Aorta (tissue), 5 donors: ENCODE data around the gene CHD3. TPM values are rescaled to one million over a fixed set of nuclear protein-coding genes. Genes with fewer than 3 reads are reported as not detected.

Source experiments
- ATAC-seq: fragments of 200-7000 bp; cut with Tn5 transposase; one replicate; pipeline ENCODE4 v1.9.1; 2022; ENCODE audit warnings: moderate library complexity; ENCODE audit not compliant: low FRiP score
- DNase-seq, 2 donors: peaks; one replicate each; pipeline ENCODE4 v3.0.0-alpha.2; 2020
- H3K27ac ChIP-seq, 2 donors: one replicate each; pipeline ENCODE4 v1.5.1; 2013; ENCODE audit warnings: low read length in 2 of 2, mild to moderate bottlenecking in 2 of 2, moderate library complexity in 2 of 2, control low read depth in 1 of 2, inconsistent platforms in 1 of 2, low read depth in 1 of 2
- H3K27me3 ChIP-seq, 2 donors: one replicate each; pipeline ENCODE4 v1.6.1; 2013; ENCODE audit warnings: control low read depth in 1 of 2, low read length in 1 of 2, mild to moderate bottlenecking in 1 of 2, moderate library complexity in 1 of 2; ENCODE audit not compliant: insufficient read depth in 2 of 2, control insufficient read depth in 1 of 2
- H3K36me3 ChIP-seq, 2 donors: one replicate each; pipeline ENCODE4 v1.6.1; 2013; ENCODE audit warnings: control low read depth in 1 of 2, low read length in 1 of 2, mild to moderate bottlenecking in 1 of 2; ENCODE audit not compliant: insufficient read depth in 2 of 2, control insufficient read depth in 1 of 2
- H3K4me1 ChIP-seq, 2 donors: one replicate each; pipeline ENCODE4 v1.6.1; 2013; ENCODE audit warnings: low read length in 2 of 2, control low read depth in 1 of 2, mild to moderate bottlenecking in 1 of 2, moderate library complexity in 1 of 2; ENCODE audit not compliant: insufficient read depth in 2 of 2, control insufficient read depth in 1 of 2
- H3K4me3 ChIP-seq, 2 donors: one replicate each; pipeline ENCODE4 v1.5.1; 2013; ENCODE audit warnings: low read length in 2 of 2, control low read depth in 1 of 2, mild to moderate bottlenecking in 1 of 2
- H3K9me3 ChIP-seq: one replicate; pipeline ENCODE4 v1.6.1; 2013; ENCODE audit warnings: mild to moderate bottlenecking, low read length; ENCODE audit not compliant: control insufficient read depth
- WGBS, 2 donors: extraction: QIAGEN DNeasy Blood & Tissue Kit; methylation state at CpG; one replicate each; pipeline ENCODE4 v1.1.7; 2013; 5-methylcytosine and 5-hydroxymethylcytosine counted together
- intact Hi-C, 2 donors: fragments of 100-400 bp; cut with DNase I; formaldehyde crosslinking; loops; one replicate each; pipeline versions ENCODE4 v1.14.2 to v1.15.0; 2022
- polyA plus RNA-seq, 2 donors: library from polyadenylated mRNA; stranded (reverse); fragments of 200-250 nt; gene quantifications; one replicate each; pipeline ENCODE4 v1.2.3, GENCODE V29; 2013
- total RNA-seq, 2 donors: library from RNA; stranded (reverse); fragmentation: NEBNext Ultra II Directional; extraction: Animal tissue kit (Norgen Biotek cat#: 25700); gene quantifications; one replicate each; pipeline ENCODE4 v1.2.1, GENCODE V29; 2021
- donor health status: healthy with polysubstance abuse.
- donor health status: Bipolar disorder and iron deficiency.
- donor health status: DM: no; HTN: no; CAD: no.
- donor health status: DM: no; HTN: no; CAD: no.
- donor health status: DM: yes; HTN: yes; CAD: no.

Gene CHD3
- total and polyA plus RNA-seq, 4 donors = 73.1 to 125 (median 104) TPM

- Histone ChIP-seq H3K36me3 (no peaks in the 10 kb centered on the region), H3K4me1 (no peaks in the 10 kb centered on the region), H3K9me3 (no peaks in the 10 kb centered on the region), H3K27me3 (no peaks in the 10 kb centered on the region), H3K4me3 (no peak overlapping the region), H3K27ac (no peak overlapping the region)
- ATAC-seq (no peak), DNase-seq (no peak)
- 80 to 81% methylated on average over 13 of the region's 13 CpGs for WGBS, 2 donors
- intact Hi-C loops = no loop called here
These were observed 67.0 kb downstream of the CHD3 start for GRCh38 chr17:7955414-7956227.

GRCh38 chr17:7956228-7956965, 67.8 kb downstream of the CHD3 start:
- no peaks in the 10 kb centered on the region for H3K4me1 ChIP-seq
- H3K27ac ChIP-seq = no peak overlapping the region
- DNase-seq (no peak), ATAC-seq (no peak)
- WGBS, 2 donors = 67% methylated on average over 11 of the region's 11 CpGs
- H3K27me3 ChIP-seq = no peaks in the 10 kb centered on the region
- no peaks in the 10 kb centered on the region for H3K36me3 ChIP-seq
- H3K9me3 ChIP-seq = no peaks in the 10 kb centered on the region
- H3K4me3 ChIP-seq = no peak overlapping the region
- intact Hi-C loops = no loop called here

- WGBS, 2 donors = 89% methylated on average over 9 of the region's 9 CpGs
- no peak overlapping the region for H3K4me3 ChIP-seq
- no peak overlapping the region for H3K27ac ChIP-seq
- H3K27me3 ChIP-seq = no peaks in the 10 kb centered on the region
- H3K9me3 ChIP-seq = no peaks in the 10 kb centered on the region
- no peak for DNase-seq
- no peaks in the 10 kb centered on the region for H3K4me1 ChIP-seq
- H3K36me3 ChIP-seq = no peaks in the 10 kb centered on the region
- ATAC-seq = no peak
- intact Hi-C loops = no loop called here
These were observed 71.1 kb downstream of the CHD3 start for GRCh38 chr17:7959503-7960253.

DNA sequence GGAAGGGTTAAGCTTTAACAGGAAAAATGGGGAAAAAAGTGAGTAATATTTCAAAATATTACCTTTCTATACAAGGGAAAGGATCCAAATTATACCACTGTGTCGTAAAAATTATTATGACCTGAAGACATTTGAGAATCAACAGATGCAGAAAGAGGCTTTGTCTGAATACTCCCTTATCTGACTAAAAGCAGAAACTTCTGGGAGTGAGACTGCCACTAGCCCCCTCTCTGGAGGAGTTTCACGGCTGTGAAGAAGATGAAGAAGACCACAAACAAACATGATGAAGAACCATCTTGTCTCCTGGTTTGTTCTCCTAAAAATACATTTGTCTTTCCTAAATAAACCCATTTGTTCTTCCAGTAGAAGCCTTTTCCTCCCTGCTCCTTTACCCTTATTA, 72.8 kb downstream of the CHD3 start:
- no peaks in the 10 kb centered on the region for H3K27me3 ChIP-seq
- ATAC-seq = no peak
- intact Hi-C loops = no loop called here
- DNase-seq = no peak
- no peaks in the 10 kb centered on the region for H3K4me1 ChIP-seq
- no peaks in the 10 kb centered on the region for H3K9me3 ChIP-seq
- 28 to 32% methylated on average over 2 of the region's 2 CpGs for WGBS, 2 donors
- H3K27ac ChIP-seq = no peak overlapping the region
- H3K4me3 ChIP-seq = no peak overlapping the region
- H3K36me3 ChIP-seq = no peaks in the 10 kb centered on the region

Other genes starting within 250 kb of the CHD3 start
- gene ATP1B2, start 237.9 kb upstream of the CHD3 start, total RNA-seq = 1 to 10 TPM; 2.0 to 7.2 TPM
- 1 to 10 TPM; 1.9 to 2.8 TPM for gene ATP1B2, start 237.9 kb upstream of the CHD3 start, polyA plus RNA-seq
- gene TP53, start 201.3 kb upstream of the CHD3 start, total RNA-seq = 10 to 100 TPM; 26.8 to 45.3 TPM
- 10 to 100 TPM in 1 of 2 donors, 1 to 10 TPM in 1; 9.5 to 10.2 TPM for gene TP53, start 201.3 kb upstream of the CHD3 start, polyA plus RNA-seq
- 1 to 10 TPM; 3.6 to 4.8 TPM for gene WRAP53, start 200.3 kb upstream of the CHD3 start, total RNA-seq
- 1 to 10 TPM; 4.8 to 7.3 TPM for gene WRAP53, start 200.3 kb upstream of the CHD3 start, polyA plus RNA-seq
- under 1 TPM; 0.19 to 0.84 TPM for gene EFNB3, start 183.6 kb upstream of the CHD3 start, total RNA-seq
- gene EFNB3, start 183.6 kb upstream of the CHD3 start, polyA plus RNA-seq = under 1 TPM in 1 of 2 donors, not detected in 1; 0.15 TPM
- 1 to 10 TPM in 1 of 2 donors, under 1 TPM in 1; 0.16 to 1.6 TPM for gene DNAH2, start 171.0 kb upstream of the CHD3 start, total RNA-seq
- under 1 TPM in 1 of 2 donors, not detected in 1; 0.08 TPM for gene DNAH2, start 171.0 kb upstream of the CHD3 start, polyA plus RNA-seq
- gene KDM6B, start 54.6 kb upstream of the CHD3 start, total RNA-seq = 10 to 100 TPM; 28.2 to 44.8 TPM
- gene KDM6B, start 54.6 kb upstream of the CHD3 start, polyA plus RNA-seq = 1 to 10 TPM; 3.1 to 6.9 TPM
- 10 to 100 TPM; 16.0 to 28.6 TPM for gene TMEM88, start 33.7 kb upstream of the CHD3 start, total RNA-seq
- 1 to 10 TPM in 1 of 2 donors, not detected in 1; 4.5 TPM for gene TMEM88, start 33.7 kb upstream of the CHD3 start, polyA plus RNA-seq
- 10 to 100 TPM; 44.1 to 47.4 TPM for gene NAA38, start 31.2 kb upstream of the CHD3 start, total RNA-seq
- gene NAA38, start 31.2 kb upstream of the CHD3 start, polyA plus RNA-seq = 100 to 1,000 TPM; 111 to 143 TPM
- 10 to 100 TPM; 10.5 to 12.5 TPM for gene CYB5D1, start 30.8 kb upstream of the CHD3 start, total RNA-seq
- gene CYB5D1, start 30.8 kb upstream of the CHD3 start, polyA plus RNA-seq = 1 to 10 TPM; 6.1 to 8.2 TPM
- 1 to 10 TPM; 1.9 to 3.0 TPM for gene RNF227, start 27.5 kb downstream of the CHD3 start, total RNA-seq
- 1 to 10 TPM in 1 of 2 donors, under 1 TPM in 1; 0.50 to 1.9 TPM for gene RNF227, start 27.5 kb downstream of the CHD3 start, polyA plus RNA-seq
- 1 to 10 TPM in 1 of 2 donors, under 1 TPM in 1; 0.62 to 1.9 TPM for gene KCNAB3, start 41.1 kb downstream of the CHD3 start, total RNA-seq
- gene KCNAB3, start 41.1 kb downstream of the CHD3 start, polyA plus RNA-seq = 1 to 10 TPM in 1 of 2 donors, under 1 TPM in 1; 0.38 to 1.2 TPM
- 100 to 1,000 TPM in 1 of 2 donors, 10 to 100 TPM in 1; 70.3 to 101 TPM for gene TRAPPC1, start 43.2 kb downstream of the CHD3 start, total RNA-seq
- 100 to 1,000 TPM in 1 of 2 donors, 10 to 100 TPM in 1; 93.5 to 126 TPM for gene TRAPPC1, start 43.2 kb downstream of the CHD3 start, polyA plus RNA-seq
- gene CNTROB, start 43.4 kb downstream of the CHD3 start, total RNA-seq = 10 to 100 TPM; 18.3 to 29.2 TPM
- 10 to 100 TPM in 1 of 2 donors, 1 to 10 TPM in 1; 6.0 to 39.1 TPM for gene CNTROB, start 43.4 kb downstream of the CHD3 start, polyA plus RNA-seq
- not detected for gene GUCY2D, start 113.8 kb downstream of the CHD3 start, total RNA-seq
- gene GUCY2D, start 113.8 kb downstream of the CHD3 start, polyA plus RNA-seq = not detected
- 1 to 10 TPM in 1 of 2 donors, under 1 TPM in 1; 0.15 to 1.0 TPM for gene ALOX15B, start 150.3 kb downstream of the CHD3 start, total RNA-seq
- 1 to 10 TPM in 1 of 2 donors, under 1 TPM in 1; 0.26 to 2.0 TPM for gene ALOX15B, start 150.3 kb downstream of the CHD3 start, polyA plus RNA-seq
- not detected for gene ALOX12B, start 198.9 kb downstream of the CHD3 start, total RNA-seq
- gene ALOX12B, start 198.9 kb downstream of the CHD3 start, polyA plus RNA-seq = under 1 TPM in 1 of 2 donors, not detected in 1; 0.25 TPM
- not detected for gene ALOXE3, start 229.7 kb downstream of the CHD3 start, total RNA-seq
- gene ALOXE3, start 229.7 kb downstream of the CHD3 start, polyA plus RNA-seq = not detected
- under 1 TPM; 0.19 to 0.30 TPM for gene HES7, start 235.3 kb downstream of the CHD3 start, total RNA-seq
- 1 to 10 TPM in 1 of 2 donors, not detected in 1; 1.6 TPM for gene HES7, start 235.3 kb downstream of the CHD3 start, polyA plus RNA-seq